Ovary (tissue), 9 donors: Measurements from ENCODE around the gene C1S. TPM values are rescaled to one million over a fixed set of nuclear protein-coding genes. Genes with fewer than 3 reads are reported as not detected.

Experiments
- DNase-seq, 5 donors: peaks; one replicate each; pipeline ENCODE4 v3.0.0-alpha.2; 2019 to 2020
- H3K27ac ChIP-seq, 2 donors: fragments of 200-600 bp; one replicate each; pipeline versions ENCODE4 v1.5.1 to v1.8.0; 2019 to 2022
- H3K27me3 ChIP-seq: fragments of 200-600 bp; one replicate; pipeline ENCODE4 v1.8.0; 2022
- H3K36me3 ChIP-seq: fragments of 200-600 bp; sonication (generic); one replicate; pipeline ENCODE4 v1.5.1; 2019
- H3K4me1 ChIP-seq: one replicate; pipeline ENCODE4 v1.8.1; 2013; ENCODE audit warnings: mild to moderate bottlenecking, moderate library complexity; ENCODE audit not compliant: insufficient read depth
- H3K4me3 ChIP-seq: fragments of 200-600 bp; sonication (generic); one replicate; pipeline ENCODE4 v1.5.1; 2017
- H3K9me3 ChIP-seq, 2 donors: fragments of 200-600 bp in 1 of 2; sonication (generic) in 1 of 2; one replicate each; pipeline versions ENCODE4 v1.5.1 to v1.8.1; 2013 to 2019; ENCODE audit warnings: mild to moderate bottlenecking in 1 of 2, moderate library complexity in 1 of 2
- EP300 ChIP-seq: sonication (generic); formaldehyde crosslinking; IDR thresholded peaks from one replicate; pipeline ENCODE4 v1.6.1; 2017; ENCODE audit warnings: antibody characterized with exemption
- POLR2A ChIP-seq: fragments of 450-650 bp; IDR thresholded peaks from one replicate; pipeline ENCODE4 v1.6.1; 2017; ENCODE audit warnings: antibody characterized with exemption, mild to moderate bottlenecking, moderate library complexity
- WGBS, 3 donors: extraction: QIAGEN DNeasy Blood & Tissue Kit in 1 of 3; methylation state at CpG; one replicate each; pipeline versions ENCODE4 v1.1.5 to v1.1.7; 2013 to 2017; 5-methylcytosine and 5-hydroxymethylcytosine counted together
- intact Hi-C, 4 donors: fragments of 100-400 bp; cut with DNase I; formaldehyde crosslinking; loops; one replicate each; pipeline versions ENCODE4 v1.11.0 to v1.15.1; 2022 to 2023
- polyA plus RNA-seq, 2 donors: library from polyadenylated mRNA; stranded (reverse); fragments of 200-250 nt in 1 of 2; fragments of 350-450 nt in 1 of 2; fragmentation: Illumina TruSeq in 1 of 2; extraction: RNeasy Lipid Tissue Mini Kit (QIAGEN cat#74804) in 1 of 2; gene quantifications; one replicate each; pipeline ENCODE4 v1.2.3, GENCODE V29; 2013 to 2014
- total RNA-seq, 7 donors: library from RNA; depleted of rRNA in 2 of 7; stranded (reverse); fragments of >200 nt in 2 of 7; fragmentation: NEBNext Ultra II Directional in 3 of 7; extraction: Animal tissue kit (Norgen Biotek cat#: 25700) in 3 of 7; gene quantifications; one replicate each; pipeline versions ENCODE4 v1.1.0 to v1.2.4, GENCODE V29; 2016 to 2023
- TF ChIP-seq, protein P1 (sequence below), 3 donors: fragments of 450-650 bp in 2 of 3; fragments of 200-600 bp in 1 of 3; IDR thresholded peaks; one replicate each; pipeline versions ENCODE4 v1.5.1 to v1.8.0; 2016 to 2022; ENCODE audit warnings: antibody characterized with exemption in 3 of 3, mild to moderate bottlenecking in 1 of 3
- donor health status: DM: no; HTN: no; CAD: no; lungs with moderate emphysema.
- donor health status: DM: no; HTN: no; CAD: no.
- donor health status: Bipolar disorder and iron deficiency.
- donor health status: DM: yes; HTN: yes; CAD: no.
- donor health status: DM: no; HTN: no; CAD: no.
- donor health status: DM: yes; HTN: yes; CAD: no.

Gene C1S
- total and polyA plus RNA-seq, 9 donors = 499 to 1,495 (median 952) TPM

- Histone ChIP-seq H3K4me1 (peaks cover 5% of the 10 kb centered on the region), H3K27me3 (no peaks in the 10 kb centered on the region), H3K4me3 (no peak overlapping the region), H3K9me3 (no peaks in the 10 kb centered on the region), H3K36me3 (no peaks in the 10 kb centered on the region), H3K27ac (no peak overlapping the region)
- no peak for TF ChIP-seq EP300
- TF ChIP-seq, protein P1, sequence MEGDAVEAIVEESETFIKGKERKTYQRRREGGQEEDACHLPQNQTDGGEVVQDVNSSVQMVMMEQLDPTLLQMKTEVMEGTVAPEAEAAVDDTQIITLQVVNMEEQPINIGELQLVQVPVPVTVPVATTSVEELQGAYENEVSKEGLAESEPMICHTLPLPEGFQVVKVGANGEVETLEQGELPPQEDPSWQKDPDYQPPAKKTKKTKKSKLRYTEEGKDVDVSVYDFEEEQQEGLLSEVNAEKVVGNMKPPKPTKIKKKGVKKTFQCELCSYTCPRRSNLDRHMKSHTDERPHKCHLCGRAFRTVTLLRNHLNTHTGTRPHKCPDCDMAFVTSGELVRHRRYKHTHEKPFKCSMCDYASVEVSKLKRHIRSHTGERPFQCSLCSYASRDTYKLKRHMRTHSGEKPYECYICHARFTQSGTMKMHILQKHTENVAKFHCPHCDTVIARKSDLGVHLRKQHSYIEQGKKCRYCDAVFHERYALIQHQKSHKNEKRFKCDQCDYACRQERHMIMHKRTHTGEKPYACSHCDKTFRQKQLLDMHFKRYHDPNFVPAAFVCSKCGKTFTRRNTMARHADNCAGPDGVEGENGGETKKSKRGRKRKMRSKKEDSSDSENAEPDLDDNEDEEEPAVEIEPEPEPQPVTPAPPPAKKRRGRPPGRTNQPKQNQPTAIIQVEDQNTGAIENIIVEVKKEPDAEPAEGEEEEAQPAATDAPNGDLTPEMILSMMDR (IDR thresholded peaks at IDR 0.05) = no peak
- TF ChIP-seq POLR2A = no peak
- 80 to 86% (median 86%) methylated on average over 5 of the region's 5 CpGs for WGBS, 3 donors
- DNase-seq = no peak
- intact Hi-C loops = loop anchor here (2.0 to 5.0 kb wide), 4 partner anchors 50 to 188 kb away; partner anchors contain the start of genes C1S (in 1 of the 4) and LPCAT3 (in 1 of the 4)
Observed at GRCh38 chr12:7110661-7111060, 50.1 kb downstream of the C1S start.

GRCh38 chr12:7112041-7112440 lies 51.5 kb downstream of the C1S start:
- WGBS, 3 donors = 67 to 78% (median 75%) methylated on average over 4 of the region's 4 CpGs
- no peaks in the 10 kb centered on the region for H3K9me3 ChIP-seq
- peaks cover 3% of the 10 kb centered on the region for H3K4me1 ChIP-seq
- H3K27me3 ChIP-seq = no peaks in the 10 kb centered on the region
- H3K36me3 ChIP-seq = no peaks in the 10 kb centered on the region
- peak overlapping the region; percentile 53 to 59 for H3K27ac ChIP-seq
- intact Hi-C loops = loop anchor here (5.0 kb wide), 3 partner anchors 95 to 190 kb away; partner anchors contain the start of gene LPCAT3 (in 1 of the 4)
- no peak overlapping the region for H3K4me3 ChIP-seq
- TF ChIP-seq EP300 = no peak
- TF ChIP-seq POLR2A = no peak
- TF ChIP-seq, protein P1 (IDR thresholded peaks at IDR 0.05) = no peak
- DNase-seq = no peak

GRCh38 chr12:7113389-7113871 lies 52.9 kb downstream of the C1S start:
- Histone ChIP-seq H3K4me1 (peaks cover 2% of the 10 kb centered on the region), H3K36me3 (no peaks in the 10 kb centered on the region), H3K9me3 (no peaks in the 10 kb centered on the region), H3K27me3 (no peaks in the 10 kb centered on the region), H3K4me3 (no peak overlapping the region), H3K27ac (peak overlapping the region; percentile 53 to 59)
- intact Hi-C loops = loop anchor here (5.0 kb wide), 3 partner anchors 96 to 191 kb away; partner anchors contain the start of gene LPCAT3 (in 1 of the 4)
- TF ChIP-seq EP300 = no peak
- TF ChIP-seq POLR2A = no peak
- TF ChIP-seq, protein P1 (IDR thresholded peaks at IDR 0.05) = peak; percentile 72 to 85 (median 81)
- WGBS, 3 donors = 23 to 47% (median 27%) methylated on average over 5 of the region's 5 CpGs
- peak in 2 of 5 donors; percentile 32 to 62 for DNase-seq

DNA sequence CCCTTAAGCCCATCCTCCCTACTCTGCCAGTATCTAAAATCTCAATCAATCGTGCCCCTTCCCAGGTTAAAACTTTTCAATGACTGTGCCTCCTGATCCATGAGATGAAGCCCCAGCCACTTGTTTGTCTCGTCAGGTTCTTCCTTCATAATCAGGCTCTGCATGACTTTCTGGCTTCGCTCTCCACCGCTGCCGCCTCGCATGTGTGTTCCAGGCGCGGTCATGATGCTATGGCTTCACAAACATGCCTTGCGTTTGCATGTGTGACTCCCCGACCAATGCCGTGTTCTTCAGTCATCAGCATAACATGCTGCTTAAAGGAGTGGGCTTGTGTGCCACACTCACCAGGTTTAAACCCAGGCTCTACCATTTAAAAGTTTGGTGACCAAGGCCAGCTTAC lies 53.5 kb downstream of the C1S start:
- H3K27ac ChIP-seq = peak overlapping the region in 1 of 2 donors; percentile 59
- H3K27me3 ChIP-seq = no peaks in the 10 kb centered on the region
- no peaks in the 10 kb centered on the region for H3K36me3 ChIP-seq
- intact Hi-C loops = loop anchor here (5.0 kb wide), 3 partner anchors 97 to 192 kb away; partner anchors contain the start of gene LPCAT3 (in 1 of the 4)
- no peak overlapping the region for H3K4me3 ChIP-seq
- DNase-seq = no peak
- WGBS, 3 donors = 82 to 87% (median 83%) methylated on average over 11 of the region's 11 CpGs
- H3K9me3 ChIP-seq = no peaks in the 10 kb centered on the region
- H3K4me1 ChIP-seq = peaks cover 2% of the 10 kb centered on the region
- no peak for TF ChIP-seq POLR2A
- TF ChIP-seq, protein P1 (IDR thresholded peaks at IDR 0.05) = no peak
- no peak for TF ChIP-seq EP300
